ENCODE data around the gene BACH1. TPM values are rescaled to one million over a fixed set of nuclear protein-coding genes. Genes with fewer than 3 reads are reported as not detected.
"Not testable (repeated sequence)": the region's sequence is repeated elsewhere in the genome, so short reads cannot be mapped to it uniquely, and the experiment has no call there.

BACH1 gene
- total and polyA plus RNA-seq, 2 donors (not counting 3 experiments of a cell fraction or from before 2014, with no cell fraction given): 7.2 to 28.8 TPM

DNA sequence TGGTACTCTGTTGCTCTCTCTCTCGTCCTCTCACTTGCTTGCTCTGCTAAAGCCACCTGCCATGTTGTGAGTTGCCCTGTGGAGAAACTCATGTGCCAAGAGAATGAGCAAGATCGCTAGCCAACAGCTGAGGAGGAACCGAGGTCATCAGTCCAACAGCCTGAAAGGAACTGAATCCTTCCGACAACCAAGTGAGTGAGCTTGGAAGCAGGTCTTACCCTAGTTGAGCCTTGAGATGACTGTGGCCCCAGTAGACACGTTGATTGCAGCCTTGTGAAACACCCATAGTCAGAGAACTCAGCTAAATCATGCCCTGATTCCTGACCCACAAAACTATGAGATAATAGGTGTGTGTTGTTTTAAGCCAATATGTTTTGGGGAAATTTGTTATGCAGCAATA lies 48.1 kb upstream of the BACH1 start:
- H3K4me2 ChIP-seq (ENCODE audit: insufficient read depth, low read length): no peak overlapping the region
- CTCF ChIA-PET: no interaction called here
- dilution Hi-C loops (cut with MboI; ENCODE audit: extremely low pct_ligation_motif_present, low sequenced_read_pairs): no loop called here

DNA sequence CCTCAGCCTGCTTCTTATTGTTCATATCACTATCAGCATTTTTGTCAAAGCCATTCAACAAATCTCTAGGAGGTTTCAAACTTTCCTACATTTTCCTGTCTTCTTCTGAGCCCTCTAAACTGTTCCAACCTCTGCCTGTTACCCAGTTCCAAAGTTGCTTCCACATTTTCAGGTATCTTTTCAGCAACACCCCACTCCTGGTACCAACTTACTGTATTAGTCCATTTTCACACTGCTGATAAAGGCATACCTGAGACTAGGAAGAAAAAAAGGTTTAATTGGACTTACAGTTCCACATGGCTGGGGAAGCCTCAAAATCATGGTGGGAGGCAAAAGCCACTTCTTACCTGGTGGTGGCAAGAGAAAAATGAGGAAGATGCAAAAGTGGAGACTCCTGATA lies 44.9 kb upstream of the BACH1 start:
- FAIRE-seq; POLR2A ChIA-PET; H3K27me3 ChIP-seq (ENCODE audit: control insufficient read depth in 2 of 2, insufficient read depth in 2 of 2, low read length in 2 of 2); intact Hi-C loops (cut with micrococcal nuclease); H3K4me2 ChIP-seq (ENCODE audit: insufficient read depth, low read length); H3K79me2 ChIP-seq (ENCODE audit: control insufficient read depth, insufficient read depth, low read length); H3K27ac ChIP-seq (ENCODE audit: insufficient read depth, low read depth, low read length); H2AFZ ChIP-seq (ENCODE audit: low read depth, low read length); DNase-seq (ENCODE audit: low read depth, low spot score); CTCF ChIA-PET; H3K4me3 ChIP-seq (replicated peaks in 1 of 3; ENCODE audit: insufficient read depth in 1 of 3, low read depth in 1 of 3, low read length in 3 of 3); H4K20me1 ChIP-seq (replicated peaks; ENCODE audit: control insufficient read depth, extremely low read depth, insufficient read depth, low read length); H3K9ac ChIP-seq (replicated peaks; ENCODE audit: extremely low read depth, insufficient read depth, low read length); BruUV-seq (replicated peaks); H3K9me1 ChIP-seq (replicated peaks; ENCODE audit: control insufficient read depth, extremely low read depth, insufficient read depth, low read length); H3K36me3 ChIP-seq (ENCODE audit: control insufficient read depth in 2 of 2, extremely low read depth in 1 of 2, insufficient read depth in 2 of 2, low read length in 2 of 2); H3K9me3 ChIP-seq (replicated peaks; ENCODE audit: control insufficient read depth, insufficient read depth, low read length); dilution Hi-C loops (cut with MboI; ENCODE audit: extremely low pct_ligation_motif_present, low sequenced_read_pairs): not testable (repeated sequence)
- peaks cover 17% of the 10 kb centered on the region for H3K4me1 ChIP-seq (ENCODE audit: control insufficient read depth, extremely low read depth, insufficient read depth, low read length)

More for the DNA sequence above, 48.1 kb upstream of the BACH1 start:
- Histone ChIP-seq H3K9me3 (replicated peaks; ENCODE audit: control insufficient read depth, insufficient read depth, low read length) (no peaks in the 10 kb centered on the region), H3K36me3 (ENCODE audit: control insufficient read depth in 2 of 2, extremely low read depth in 1 of 2, insufficient read depth in 2 of 2, low read length in 2 of 2) (no peaks in the 10 kb centered on the region), H4K20me1 (replicated peaks; ENCODE audit: control insufficient read depth, extremely low read depth, insufficient read depth, low read length) (no peaks in the 10 kb centered on the region), H3K9me1 (replicated peaks; ENCODE audit: control insufficient read depth, extremely low read depth, insufficient read depth, low read length) (no peaks in the 10 kb centered on the region), H3K4me3 (replicated peaks in 1 of 3; ENCODE audit: insufficient read depth in 1 of 3, low read depth in 1 of 3, low read length in 3 of 3) (no peak overlapping the region), H2AFZ (ENCODE audit: low read depth, low read length) (no peak overlapping the region), H3K79me2 (ENCODE audit: control insufficient read depth, insufficient read depth, low read length) (no peaks in the 10 kb centered on the region), H3K9ac (replicated peaks; ENCODE audit: extremely low read depth, insufficient read depth, low read length) (no peak overlapping the region), H3K27ac (ENCODE audit: insufficient read depth, low read depth, low read length) (no peak overlapping the region), H3K27me3 (ENCODE audit: control insufficient read depth in 2 of 2, insufficient read depth in 2 of 2, low read length in 2 of 2) (no peaks in the 10 kb centered on the region), H3K4me1 (ENCODE audit: control insufficient read depth, extremely low read depth, insufficient read depth, low read length) (peaks cover under 1% of the 10 kb centered on the region)
- no peak for FAIRE-seq
- no peak for DNase-seq (ENCODE audit: low read depth, low spot score)
- TF ChIP-seq GATA2 (IDR thresholded peaks at IDR 0.05; ENCODE audit: insufficient read depth, insufficient read length, low read depth, low read length) (no peak), FOS (IDR thresholded peaks at IDR 0.05; ENCODE audit: borderline replicate concordance, insufficient read depth, low read length) (no peak), JUN (IDR thresholded peaks at IDR 0.05; ENCODE audit: borderline replicate concordance, insufficient read depth, insufficient read length, low read depth) (no peak), POLR2AphosphoS5 (IDR thresholded peaks at IDR 0.05; ENCODE audit: insufficient read depth, low read depth, low read length) (no peak), POLR2A (IDR thresholded peaks at IDR 0.05; ENCODE audit: low read depth, low read length) (no peak), EZH2 (IDR thresholded peaks at IDR 0.05; ENCODE audit: borderline replicate concordance, low read depth, low read length, severe bottlenecking) (no peak)
- TF ChIP-seq, protein P1, sequence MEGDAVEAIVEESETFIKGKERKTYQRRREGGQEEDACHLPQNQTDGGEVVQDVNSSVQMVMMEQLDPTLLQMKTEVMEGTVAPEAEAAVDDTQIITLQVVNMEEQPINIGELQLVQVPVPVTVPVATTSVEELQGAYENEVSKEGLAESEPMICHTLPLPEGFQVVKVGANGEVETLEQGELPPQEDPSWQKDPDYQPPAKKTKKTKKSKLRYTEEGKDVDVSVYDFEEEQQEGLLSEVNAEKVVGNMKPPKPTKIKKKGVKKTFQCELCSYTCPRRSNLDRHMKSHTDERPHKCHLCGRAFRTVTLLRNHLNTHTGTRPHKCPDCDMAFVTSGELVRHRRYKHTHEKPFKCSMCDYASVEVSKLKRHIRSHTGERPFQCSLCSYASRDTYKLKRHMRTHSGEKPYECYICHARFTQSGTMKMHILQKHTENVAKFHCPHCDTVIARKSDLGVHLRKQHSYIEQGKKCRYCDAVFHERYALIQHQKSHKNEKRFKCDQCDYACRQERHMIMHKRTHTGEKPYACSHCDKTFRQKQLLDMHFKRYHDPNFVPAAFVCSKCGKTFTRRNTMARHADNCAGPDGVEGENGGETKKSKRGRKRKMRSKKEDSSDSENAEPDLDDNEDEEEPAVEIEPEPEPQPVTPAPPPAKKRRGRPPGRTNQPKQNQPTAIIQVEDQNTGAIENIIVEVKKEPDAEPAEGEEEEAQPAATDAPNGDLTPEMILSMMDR (IDR thresholded peaks at IDR 0.05; ENCODE audit: extremely low read depth in 1 of 2, insufficient read depth in 1 of 2, low read depth in 1 of 2, low read length in 2 of 2): no peak
- TF ChIP-seq, protein P2, sequence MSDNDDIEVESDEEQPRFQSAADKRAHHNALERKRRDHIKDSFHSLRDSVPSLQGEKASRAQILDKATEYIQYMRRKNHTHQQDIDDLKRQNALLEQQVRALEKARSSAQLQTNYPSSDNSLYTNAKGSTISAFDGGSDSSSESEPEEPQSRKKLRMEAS (IDR thresholded peaks at IDR 0.05; ENCODE audit: insufficient read depth, insufficient read length): no peak
- intact Hi-C loops (cut with micrococcal nuclease): no loop called here
- POLR2A ChIA-PET: interaction anchor here (0.5 kb wide), 1 partner anchor 48 kb away, joined by 3 read pairs; the partner anchor contains the start of gene BACH1
- BruUV-seq (replicated peaks): no TSS peak

Measured in endothelial cell of umbilical vein (primary cell).